Mucosa of gallbladder (tissue), 1 donor: ENCODE data around the gene SIRPA. TPM values are rescaled to one million over a fixed set of nuclear protein-coding genes. Genes with fewer than 3 reads are reported as not detected.

Source experiments
- DNase-seq: peaks from one replicate; pipeline ENCODE4 v3.0.0-alpha.2; 2020; ENCODE audit warnings: low spot score
- total RNA-seq: library from RNA; stranded (reverse); gene quantifications from one replicate; pipeline ENCODE4 v1.2.1, GENCODE V29; 2021
- donor health status: DM: no; HTN: no; CAD: no.

Gene SIRPA
- total RNA-seq, 1 donor from 2014 or later, result 53.4 TPM

GRCh38 chr20:1947535-1947846 is 52.3 kb downstream of the SIRPA start:
- no peak for DNase-seq

- no peak for DNase-seq
Observed at GRCh38 chr20:1949347-1950100, 54.3 kb downstream of the SIRPA start.

DNA sequence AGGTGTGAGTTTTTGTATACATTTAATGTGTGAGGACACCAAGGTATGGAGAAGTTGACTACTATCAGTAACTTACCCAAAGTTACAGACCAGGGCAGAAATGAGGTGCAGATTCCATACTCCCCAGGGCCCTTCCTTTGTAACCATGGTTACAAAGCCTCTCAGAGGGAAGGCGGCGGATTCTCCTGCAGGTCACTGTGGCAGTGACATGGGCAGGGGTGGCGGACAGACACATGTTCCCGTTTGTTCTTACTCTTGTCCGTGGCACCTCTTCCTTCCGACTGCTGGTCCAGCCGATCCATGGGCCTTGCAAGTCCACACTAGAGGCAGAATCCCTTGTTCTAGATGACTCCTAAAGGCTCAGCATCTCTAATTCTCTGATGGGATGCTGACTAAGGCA is 55.6 kb downstream of the SIRPA start:
- no peak for DNase-seq

- no peak for DNase-seq
Observed at GRCh38 chr20:1951436-1952115, 56.4 kb downstream of the SIRPA start.

GRCh38 chr20:1952737-1953530 is 57.7 kb downstream of the SIRPA start:
- no peak for DNase-seq

- no peak for DNase-seq
Observed at GRCh38 chr20:1953621-1954020, 58.4 kb downstream of the SIRPA start.

DNA sequence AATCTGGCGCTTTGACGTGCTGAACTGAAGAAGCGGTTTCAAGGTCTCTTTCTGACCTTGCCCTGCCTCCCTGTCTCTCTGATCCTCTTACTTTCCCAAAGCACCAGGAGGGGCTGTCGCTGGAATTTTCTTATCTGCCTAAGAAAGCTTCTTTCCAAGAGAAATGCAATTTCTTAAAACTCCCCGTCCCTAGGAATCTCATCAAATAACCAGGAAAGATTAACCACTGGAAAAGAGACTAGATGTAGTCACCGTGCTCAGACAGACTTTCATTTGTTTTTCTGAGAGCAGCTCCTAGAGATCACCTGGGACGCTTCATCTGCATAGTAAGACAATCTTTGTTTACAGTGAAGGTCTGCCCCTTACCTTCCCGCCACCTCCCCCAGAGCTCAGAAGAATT is 60.0 kb downstream of the SIRPA start:
- DNase-seq, result no peak

DNA sequence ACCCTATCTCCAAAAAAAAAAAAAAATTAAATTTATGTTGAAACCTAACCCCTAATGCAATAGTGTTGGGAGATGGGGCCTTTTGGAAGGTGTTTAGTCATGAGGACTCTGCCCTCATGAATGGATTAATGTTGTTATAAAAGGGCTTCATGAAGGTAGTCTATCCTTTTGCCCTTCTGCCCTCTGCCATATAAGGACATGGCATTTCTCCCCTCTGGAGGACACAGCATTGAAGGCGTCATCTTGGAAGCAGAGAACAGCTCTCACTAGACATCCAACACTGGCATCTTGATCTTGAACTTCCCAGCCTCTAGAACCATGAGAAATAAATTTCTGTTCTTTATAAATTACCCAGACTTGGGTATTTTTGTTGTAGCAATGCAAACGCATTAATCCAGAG is 63.2 kb downstream of the SIRPA start:
- no peak for DNase-seq

DNA sequence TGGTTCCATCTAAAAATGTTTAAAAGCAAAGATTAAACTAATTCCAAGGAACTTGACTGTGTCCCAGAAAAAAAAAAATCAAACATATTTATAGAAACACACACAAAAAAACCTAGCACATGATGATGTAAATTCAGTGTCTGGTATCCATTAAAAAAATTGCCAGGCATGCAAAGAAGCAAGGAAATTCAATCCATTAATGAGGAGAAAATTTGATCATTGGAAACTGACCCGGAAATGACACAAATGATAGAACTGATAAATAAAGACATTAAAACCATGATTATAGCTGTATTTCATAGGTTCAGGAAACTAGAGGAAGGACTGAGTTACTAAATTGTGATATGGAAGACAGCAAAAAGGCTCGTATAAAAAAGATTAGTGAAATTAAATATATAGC is 63.9 kb downstream of the SIRPA start:
- no peak for DNase-seq

DNA sequence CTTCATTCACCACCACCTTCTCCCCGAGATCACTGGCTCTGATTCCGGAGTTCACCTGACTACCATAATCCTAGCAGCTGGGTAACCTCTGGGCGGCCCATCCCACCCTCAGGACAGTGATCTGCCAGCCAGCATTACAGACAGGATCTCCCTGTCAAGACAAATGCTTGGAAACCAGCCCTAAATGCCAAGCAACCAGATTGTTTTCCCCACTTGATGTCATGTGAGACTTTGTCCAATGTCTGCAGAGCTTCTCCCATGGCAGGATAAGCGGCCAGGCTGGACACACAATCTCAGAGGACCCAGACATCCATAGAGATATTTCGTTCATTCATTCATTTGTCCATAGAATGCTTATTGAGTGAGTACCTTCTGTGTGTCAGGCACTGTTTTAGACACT is 66.2 kb downstream of the SIRPA start:
- DNase-seq, result no peak

DNA sequence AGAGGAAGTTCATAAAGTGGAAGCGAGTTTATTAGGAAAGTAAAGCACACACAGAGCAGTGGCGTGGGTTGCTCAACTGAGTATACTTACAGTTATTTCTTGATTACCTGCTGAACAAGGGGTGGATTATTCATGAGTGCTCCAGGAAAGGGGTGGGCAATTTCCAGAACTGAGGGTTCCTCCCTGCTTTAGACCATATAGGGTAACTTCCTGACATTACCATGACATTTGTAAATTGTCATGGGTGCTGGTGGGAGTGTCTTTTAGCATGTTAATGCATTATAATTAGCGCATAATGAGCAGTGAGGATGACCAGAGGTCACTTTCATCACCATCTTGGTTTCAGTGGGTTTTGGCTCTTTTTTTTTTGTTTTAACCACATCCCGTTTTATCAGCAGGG is 68.9 kb downstream of the SIRPA start:
- no peak for DNase-seq

DNA sequence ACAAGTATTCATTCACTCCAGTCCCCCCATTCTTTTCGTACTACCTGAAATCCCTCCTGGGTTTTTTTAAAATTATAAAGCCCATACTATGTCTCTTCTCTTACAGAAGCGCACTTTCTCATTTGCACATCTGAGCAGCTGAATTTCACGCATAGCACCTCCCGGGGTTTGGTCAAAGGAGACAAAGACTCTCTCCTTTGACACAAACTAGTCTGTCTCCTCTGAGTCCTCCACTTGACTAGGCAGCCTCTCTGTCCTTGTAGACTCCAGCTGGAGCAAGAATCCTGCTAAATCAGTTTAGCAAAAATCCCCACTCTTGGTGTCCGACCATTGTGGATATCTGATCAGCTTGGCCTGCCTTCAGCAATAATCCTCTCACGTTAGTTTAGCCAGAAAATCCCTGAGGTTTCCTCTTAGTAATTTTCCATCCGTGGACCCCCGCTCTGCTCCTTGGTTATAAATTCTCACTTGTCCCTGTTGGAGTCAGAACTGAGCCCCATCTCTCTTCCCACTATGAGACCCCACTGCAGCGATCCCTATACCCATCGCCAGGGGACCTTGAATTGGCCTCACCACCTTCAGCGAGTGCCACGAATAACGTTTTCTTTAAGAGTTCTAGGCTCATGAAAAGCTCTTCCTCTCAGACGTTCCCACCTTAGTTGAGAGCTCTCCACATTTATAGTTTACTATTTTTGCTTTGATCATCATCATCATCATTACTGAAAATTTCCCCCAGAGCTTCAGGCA is 69.6 kb downstream of the SIRPA start:
- no peak for DNase-seq

GRCh38 chr20:1965520-1966351 is 70.5 kb downstream of the SIRPA start:
- DNase-seq, result peak; percentile 57

- no peak for DNase-seq
Observed at GRCh38 chr20:1968964-1969363, 73.8 kb downstream of the SIRPA start.

DNA sequence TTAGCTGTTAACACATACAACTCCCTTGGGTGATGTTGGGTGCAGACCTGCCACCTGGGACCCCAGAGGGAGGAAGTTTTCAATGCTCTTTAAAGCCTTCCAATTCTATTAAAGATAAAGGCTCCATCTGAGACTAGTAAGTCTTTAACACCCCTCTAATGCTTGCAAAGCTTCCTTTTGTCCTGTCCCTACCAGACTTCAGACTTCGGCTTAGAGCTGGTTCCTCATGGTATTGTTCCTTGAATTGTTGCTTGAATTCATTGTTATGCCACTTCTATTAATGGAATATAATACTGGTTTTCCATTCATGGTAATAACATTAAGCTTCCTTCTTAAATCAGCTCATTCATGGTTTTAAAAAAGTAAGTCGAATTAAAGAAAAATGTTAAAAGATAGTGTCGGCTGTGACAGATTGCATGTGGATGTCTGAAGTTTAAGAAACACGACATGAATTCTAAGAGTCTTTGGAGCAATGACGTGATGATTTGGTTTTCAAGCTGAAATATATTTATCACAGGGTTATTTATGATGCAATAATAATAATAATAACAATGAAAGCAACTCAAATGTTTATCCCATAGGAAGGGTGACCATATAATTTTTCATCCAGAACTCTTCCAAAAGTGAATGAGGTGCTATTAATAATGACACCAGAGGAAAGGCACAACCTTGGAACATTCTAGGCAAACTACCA is 76.8 kb downstream of the SIRPA start:
- no peak for DNase-seq

DNA sequence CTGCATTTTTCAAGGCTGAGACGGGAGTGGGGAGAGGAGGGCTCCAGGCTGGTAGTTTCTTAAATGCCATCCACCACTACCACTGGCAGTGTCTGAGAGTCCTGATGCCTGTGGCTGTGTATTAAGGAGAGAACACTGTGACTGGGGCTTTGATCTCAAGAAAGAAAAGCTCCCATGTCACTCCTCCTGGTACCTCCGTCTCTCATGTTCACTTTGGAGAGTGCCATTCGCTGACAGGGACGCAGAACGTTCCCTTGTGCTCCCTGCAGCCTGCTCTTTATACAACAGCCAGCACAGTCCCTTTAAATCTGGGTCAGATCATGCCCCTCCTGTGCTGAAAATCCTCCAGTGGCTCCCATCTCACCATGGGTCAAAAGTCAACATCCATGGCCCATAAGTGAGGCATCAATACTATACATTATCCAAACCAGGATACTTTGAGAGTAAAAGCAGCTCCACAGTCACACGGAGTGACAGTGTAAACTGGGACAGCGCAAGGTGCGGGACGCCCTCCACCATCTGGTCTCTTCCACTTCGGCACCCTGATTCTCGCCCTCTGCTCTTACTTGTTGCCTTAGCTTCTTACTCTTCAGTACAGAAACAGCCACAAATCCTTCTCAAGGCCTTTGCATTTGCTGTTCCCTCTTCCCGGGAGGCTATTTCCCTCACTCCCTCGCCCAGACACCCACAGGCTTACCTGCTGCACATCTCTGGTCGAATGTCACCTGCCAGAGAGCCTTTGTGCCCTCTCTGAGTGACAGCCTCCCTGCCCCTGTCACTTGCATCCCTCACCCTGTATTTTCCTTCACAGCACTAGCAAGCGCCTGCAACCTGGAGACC is 78.6 kb downstream of the SIRPA start:
- DNase-seq, result no peak

GRCh38 chr20:1975291-1975690 is 80.1 kb downstream of the SIRPA start:
- DNase-seq, result no peak

DNA sequence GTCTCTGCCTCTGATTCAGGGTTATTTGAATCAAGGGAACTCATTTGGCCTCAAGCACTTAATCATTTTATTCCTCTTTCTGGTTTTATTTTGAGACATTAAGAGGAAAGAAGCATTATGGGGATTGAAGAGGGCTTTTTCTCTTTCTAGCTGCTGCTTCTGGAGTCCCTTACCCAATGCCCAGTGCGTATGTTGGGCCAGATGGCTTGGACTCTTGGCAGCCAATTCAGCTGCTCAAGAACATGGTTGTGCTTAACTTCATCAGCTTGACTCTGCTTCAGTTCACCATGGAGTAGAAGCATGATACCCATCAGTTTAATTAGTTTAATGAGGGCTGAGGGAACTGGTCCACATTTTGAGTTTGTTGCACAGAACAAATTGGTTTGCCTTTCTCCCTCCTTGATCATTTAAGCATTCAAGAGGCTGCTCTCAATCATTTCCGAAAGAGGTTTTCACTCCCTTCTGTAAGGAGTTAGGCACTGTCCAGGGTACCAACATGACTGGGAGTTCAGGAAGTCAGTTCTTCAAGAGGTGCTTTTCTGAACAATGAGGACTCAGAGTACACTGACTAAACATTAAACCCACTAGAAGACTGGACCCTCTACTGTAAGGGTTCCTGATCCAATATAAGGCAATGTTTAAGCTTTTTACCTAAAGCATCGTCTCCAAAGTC is 84.0 kb downstream of the SIRPA start:
- DNase-seq, result no peak

- no peak for DNase-seq
Observed at GRCh38 chr20:1982686-1983085, 87.5 kb downstream of the SIRPA start.
